Suppressor macrophage treated with lipopolysaccharide for 1 hour (primary cell): ENCODE measurements around the gene FAM20B.
A peak's percentile ranks its signal among the peaks of the same experiment; 100 is the strongest.

Experiments
- DNase-seq, 3 donors: peaks; one replicate each; pipeline ENCODE4 v3.0.0-alpha.2; 2020 to 2022

The FAM20B gene

GRCh38 chr1:179053486-179053885, 27.8 kb downstream of the FAM20B start:
- no peak for DNase-seq

- DNase-seq, result no peak
Measured at GRCh38 chr1:179055937-179056336, 30.2 kb downstream of the FAM20B start.

- peak in 2 of 3 donors; percentile 37 to 44 for DNase-seq
Measured at GRCh38 chr1:179058487-179059483, 33.1 kb downstream of the FAM20B start.

- DNase-seq, result no peak
Measured at GRCh38 chr1:179061360-179062282, 35.9 kb downstream of the FAM20B start.

GRCh38 chr1:179066471-179066870, 40.8 kb downstream of the FAM20B start:
- DNase-seq, result no peak

GRCh38 chr1:179077396-179077795, 51.7 kb downstream of the FAM20B start:
- no peak for DNase-seq

- DNase-seq, result peak; percentile 77 to 88 (median 84)
Measured at GRCh38 chr1:179079113-179079761, 53.5 kb downstream of the FAM20B start.

- peak; percentile 87 to 91 (median 89) for DNase-seq
Measured at GRCh38 chr1:179080866-179081686, 55.4 kb downstream of the FAM20B start.

GRCh38 chr1:179081687-179082332, 56.1 kb downstream of the FAM20B start, which contains the start of gene TOR3A:
Gene TOR3A (plus strand): TSS chr1:179082070. CDS start chr1:179082129, 59 bp downstream.
- DNase-seq, result peak; percentile 81 to 89 (median 84)

- peak in 2 of 3 donors; percentile 65 to 66 for DNase-seq
Measured at GRCh38 chr1:179082333-179082998, 56.8 kb downstream of the FAM20B start.

GRCh38 chr1:179082999-179083335, 57.3 kb downstream of the FAM20B start:
- DNase-seq, result peak; percentile 74 to 82 (median 80)

- peak in 1 of 3 donors; percentile 43 for DNase-seq
Measured at GRCh38 chr1:179083533-179083932, 57.8 kb downstream of the FAM20B start.

GRCh38 chr1:179087665-179088064, 62.0 kb downstream of the FAM20B start:
- peak in 1 of 3 donors; percentile 18 for DNase-seq

GRCh38 chr1:179089827-179090482, 64.3 kb downstream of the FAM20B start:
- DNase-seq, result peak in 1 of 3 donors; percentile 8

GRCh38 chr1:179090522-179090921, 64.8 kb downstream of the FAM20B start:
- DNase-seq, result peak in 1 of 3 donors; percentile 9

- peak in 1 of 3 donors; percentile 11 for DNase-seq
Measured at GRCh38 chr1:179090923-179091322, 65.2 kb downstream of the FAM20B start.

- peak; percentile 67 to 70 (median 70) for DNase-seq
Measured at GRCh38 chr1:179091691-179092165, 66.0 kb downstream of the FAM20B start.

- DNase-seq, result peak in 1 of 3 donors; percentile 18
Measured at GRCh38 chr1:179092896-179093461, 67.3 kb downstream of the FAM20B start.

GRCh38 chr1:179094818-179095217, 69.1 kb downstream of the FAM20B start:
- DNase-seq, result no peak
